ENCODE results near the gene SCNM1. TPM values are rescaled to one million over a fixed set of nuclear protein-coding genes. Genes with fewer than 3 reads are reported as not detected.

Gene SCNM1
- total RNA-seq, 2 experiments from 2014 or later, result 54.1 to 70.9 TPM

DNA sequence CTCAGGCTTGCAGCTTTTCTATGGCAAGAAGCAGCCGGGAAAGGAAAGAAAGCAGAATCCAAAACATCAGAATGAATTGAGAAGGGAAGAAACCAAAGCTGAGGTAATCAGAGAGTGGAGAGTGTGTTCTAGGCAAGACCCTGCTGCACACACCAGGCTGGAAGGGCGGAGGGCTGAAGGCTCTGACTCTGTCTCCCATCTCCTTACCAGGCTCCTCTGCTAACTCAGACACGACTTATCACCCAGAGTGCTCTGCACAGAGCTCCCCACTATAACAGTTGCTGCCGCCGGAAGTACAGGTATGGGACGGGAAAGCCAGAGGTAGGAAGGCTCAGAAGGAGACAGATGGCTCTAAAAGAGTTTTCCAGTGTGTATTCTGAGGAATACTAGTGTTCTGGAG, 1.2 kb downstream of the SCNM1 start:
- no peak overlapping the region for H2AFZ ChIP-seq (ENCODE audit: low read length)
- peaks cover 24% of the 10 kb centered on the region for H3K4me1 ChIP-seq (ENCODE audit: insufficient read depth, low read length, poor library complexity, severe bottlenecking)
- H3K79me2 ChIP-seq (ENCODE audit: insufficient read depth, low read depth, low read length), result peaks cover 13% of the 10 kb centered on the region; the same call in 1 of the 2 replicates
- ChIA-PET POLR2A (interaction anchor here (0.6 to 1.6 kb wide), 5 partner anchors 9 to 209 kb away, joined by 3 to 10 read pairs (median 5); partner anchors contain the start of genes TMOD4 and TNFAIP8L2), CTCF (ENCODE audit: unreplicated experiment) (no interaction called here)
- BruUV-seq (replicated peaks), result no TSS peak
- H4K20me1 ChIP-seq (ENCODE audit: insufficient read depth, low read length), result no peaks in the 10 kb centered on the region
- peaks cover 34% of the 10 kb centered on the region for H3K36me3 ChIP-seq (ENCODE audit: insufficient read depth, low read length)
- peak overlapping the region; percentile 90 for H3K4me3 ChIP-seq (ENCODE audit: low read depth, low read length, poor library complexity, severe bottlenecking)
- TF ChIP-seq EZH2phosphoT487 (IDR thresholded peaks at IDR 0.05; ENCODE audit: borderline replicate concordance, low read depth, low read length) (no peak), CTCF (conservative IDR thresholded peaks at IDR 0.05; ENCODE audit: low read length) (no peak)
- H3K27ac ChIP-seq (ENCODE audit: low read depth, low read length, poor library complexity, severe bottlenecking), result no peak overlapping the region
- no peak for DNase-seq (ENCODE audit: low spot score)
- intact Hi-C loops (cut with micrococcal nuclease; ENCODE audit: unreplicated experiment), result no loop called here
- H3K9me3 ChIP-seq (ENCODE audit: low read length), result no peaks in the 10 kb centered on the region
- no peaks in the 10 kb centered on the region for H3K9me2 ChIP-seq (ENCODE audit: insufficient read depth, low read length)
- peak overlapping the region; percentile 83 for H3K4me2 ChIP-seq (ENCODE audit: low read length)

DNA sequence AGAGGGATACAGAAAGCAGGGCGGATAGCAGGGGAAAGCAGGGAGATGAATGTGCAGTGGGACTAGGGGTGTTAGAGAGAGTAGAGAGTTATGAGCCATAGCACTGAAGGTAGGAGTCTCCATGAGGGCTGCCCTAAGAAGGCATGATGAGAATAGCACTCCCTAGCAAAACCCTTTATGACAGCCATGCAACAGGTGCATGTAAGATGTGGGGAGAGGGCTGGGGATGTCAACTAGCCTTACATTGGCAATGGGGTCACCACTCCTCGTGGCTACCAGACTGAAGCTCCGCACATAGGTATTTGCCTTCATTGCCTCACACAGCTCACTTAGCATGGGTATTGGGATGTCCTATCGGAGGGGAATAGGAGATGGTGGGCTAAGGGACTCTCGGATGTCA, 5.2 kb downstream of the SCNM1 start:
- ChIA-PET POLR2A (interaction anchor here (0.9 kb wide), 1 partner anchor 36 kb away, joined by 3 read pairs; no protein-coding TSS in a partner anchor), CTCF (ENCODE audit: unreplicated experiment) (no interaction called here)
- no peak overlapping the region for H3K4me2 ChIP-seq (ENCODE audit: low read length)
- no TSS peak for BruUV-seq (replicated peaks)
- TF ChIP-seq EZH2phosphoT487 (IDR thresholded peaks at IDR 0.05; ENCODE audit: borderline replicate concordance, low read depth, low read length), result no peak
- TF ChIP-seq CTCF (conservative IDR thresholded peaks at IDR 0.05; ENCODE audit: low read length), result no peak
- no peak overlapping the region for H3K27ac ChIP-seq (ENCODE audit: low read depth, low read length, poor library complexity, severe bottlenecking)
- no peak overlapping the region for H2AFZ ChIP-seq (ENCODE audit: low read length)
- H3K4me1 ChIP-seq (ENCODE audit: insufficient read depth, low read length, poor library complexity, severe bottlenecking), result peaks cover 8% of the 10 kb centered on the region
- H3K4me3 ChIP-seq (ENCODE audit: low read depth, low read length, poor library complexity, severe bottlenecking), result no peak overlapping the region
- DNase-seq (ENCODE audit: low spot score), result no peak
- H4K20me1 ChIP-seq (ENCODE audit: insufficient read depth, low read length), result no peaks in the 10 kb centered on the region
- no peaks in the 10 kb centered on the region for H3K9me2 ChIP-seq (ENCODE audit: insufficient read depth, low read length)
- intact Hi-C loops (cut with micrococcal nuclease; ENCODE audit: unreplicated experiment), result no loop called here
- H3K36me3 ChIP-seq (ENCODE audit: insufficient read depth, low read length), result peaks cover 45% of the 10 kb centered on the region
- H3K79me2 ChIP-seq (ENCODE audit: insufficient read depth, low read depth, low read length), result peaks cover 11% of the 10 kb centered on the region; the same call in 1 of the 2 replicates
- H3K9me3 ChIP-seq (ENCODE audit: low read length), result no peaks in the 10 kb centered on the region

DNA sequence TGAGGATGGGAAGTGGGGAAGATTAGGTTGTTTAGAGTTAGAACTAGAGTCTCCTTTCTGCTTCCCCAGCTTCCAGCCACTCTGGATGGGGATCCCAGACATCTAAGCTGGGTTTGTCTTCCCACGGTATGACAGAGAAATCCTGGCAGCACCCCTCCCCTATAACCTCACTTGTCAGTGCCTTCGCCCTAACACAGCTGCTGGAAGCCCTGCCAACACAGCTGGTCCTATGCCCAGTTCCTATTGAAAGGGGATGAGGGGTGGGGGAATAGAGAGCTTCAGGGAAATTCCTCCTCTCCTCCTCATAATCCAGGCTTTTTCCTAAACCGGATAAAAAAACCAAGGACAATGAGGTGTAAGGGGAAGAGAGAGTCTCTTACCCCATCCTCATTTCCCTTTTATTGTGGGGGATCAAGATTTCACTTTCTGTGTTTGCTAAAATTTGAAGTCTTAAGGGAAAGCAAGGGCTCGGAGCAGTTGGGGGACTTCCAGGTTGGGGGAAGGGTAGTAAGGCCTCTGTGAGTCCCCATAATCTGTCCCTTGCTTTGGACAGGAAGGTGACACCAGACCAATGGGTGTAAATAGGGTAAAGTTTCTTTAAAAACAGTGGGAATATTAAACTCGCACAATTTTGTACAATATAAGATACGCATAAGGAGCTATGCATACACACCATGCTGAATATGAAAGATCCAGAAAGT, 9.2 kb downstream of the SCNM1 start:
- H3K4me1 ChIP-seq (ENCODE audit: insufficient read depth, low read length, poor library complexity, severe bottlenecking), result no peaks in the 10 kb centered on the region
- H4K20me1 ChIP-seq (ENCODE audit: insufficient read depth, low read length), result no peaks in the 10 kb centered on the region
- no peak for DNase-seq (ENCODE audit: low spot score)
- no peaks in the 10 kb centered on the region for H3K9me2 ChIP-seq (ENCODE audit: insufficient read depth, low read length)
- no peak overlapping the region for H3K27ac ChIP-seq (ENCODE audit: low read depth, low read length, poor library complexity, severe bottlenecking)
- no peaks in the 10 kb centered on the region for H3K9me3 ChIP-seq (ENCODE audit: low read length)
- H3K36me3 ChIP-seq (ENCODE audit: insufficient read depth, low read length), result peaks cover 53% of the 10 kb centered on the region
- no peak overlapping the region for H3K4me2 ChIP-seq (ENCODE audit: low read length)
- CTCF ChIA-PET (ENCODE audit: unreplicated experiment), result interaction anchor here (1.0 kb wide), 1 partner anchor 14 kb away, joined by 3 read pairs; the partner anchor contains the start of gene VPS72
- no peak for TF ChIP-seq EZH2phosphoT487 (IDR thresholded peaks at IDR 0.05; ENCODE audit: borderline replicate concordance, low read depth, low read length)
- TF ChIP-seq CTCF (conservative IDR thresholded peaks at IDR 0.05; ENCODE audit: low read length), result no peak
- intact Hi-C loops (cut with micrococcal nuclease; ENCODE audit: unreplicated experiment), result no loop called here
- no peak overlapping the region for H2AFZ ChIP-seq (ENCODE audit: low read length)
- H3K79me2 ChIP-seq (ENCODE audit: insufficient read depth, low read depth, low read length), result no peaks in the 10 kb centered on the region
- POLR2A ChIA-PET, result no interaction called here
- H3K4me3 ChIP-seq (ENCODE audit: low read depth, low read length, poor library complexity, severe bottlenecking), result no peak overlapping the region
- no TSS peak for BruUV-seq (replicated peaks)
